GM21576 (cell line): Measurements from ENCODE around the gene DPP8.
"Not testable (repeated sequence)": the region's sequence is repeated elsewhere in the genome, so short reads cannot be mapped to it uniquely, and the experiment has no call there.

Source experiments
- ATAC-seq: cut with Tn5 transposase; IDR thresholded peaks from one replicate; pipeline ENCODE4 v1.9.1; 2021; ENCODE audit warnings: mild to moderate bottlenecking, moderate library complexity; ENCODE audit not compliant: unreplicated experiment

The DPP8 gene

DNA sequence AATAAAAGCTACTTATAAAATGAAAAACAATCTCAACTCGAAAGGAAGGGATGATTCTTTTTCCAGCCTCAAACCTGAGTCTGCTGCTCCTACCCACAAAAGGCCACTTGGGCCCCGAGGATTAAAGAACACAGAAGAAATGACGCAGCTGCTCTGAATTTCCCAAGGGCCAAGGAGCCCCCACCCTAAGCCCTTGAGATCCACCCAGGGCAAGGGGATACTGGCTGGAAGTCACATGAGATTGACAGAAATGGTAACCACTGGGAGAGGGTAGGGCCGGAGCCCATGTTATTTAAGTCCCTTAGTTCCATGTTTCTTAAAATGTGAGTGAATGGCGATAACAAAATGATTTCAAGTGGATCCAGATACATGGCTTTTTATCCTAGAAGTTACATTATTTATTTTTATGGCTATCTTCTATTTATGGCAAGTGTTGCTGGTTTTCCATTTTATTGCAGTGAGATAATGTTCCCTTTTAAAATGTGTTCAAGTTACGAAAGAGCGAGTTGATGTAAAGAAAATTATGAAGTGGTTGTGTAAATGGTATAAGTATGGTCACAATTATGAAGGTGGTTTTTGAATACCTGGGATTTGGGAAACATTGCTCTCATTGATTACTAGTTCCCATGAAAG lies 111.6 kb downstream of the DPP8 start:
- no peak for ATAC-seq

DNA sequence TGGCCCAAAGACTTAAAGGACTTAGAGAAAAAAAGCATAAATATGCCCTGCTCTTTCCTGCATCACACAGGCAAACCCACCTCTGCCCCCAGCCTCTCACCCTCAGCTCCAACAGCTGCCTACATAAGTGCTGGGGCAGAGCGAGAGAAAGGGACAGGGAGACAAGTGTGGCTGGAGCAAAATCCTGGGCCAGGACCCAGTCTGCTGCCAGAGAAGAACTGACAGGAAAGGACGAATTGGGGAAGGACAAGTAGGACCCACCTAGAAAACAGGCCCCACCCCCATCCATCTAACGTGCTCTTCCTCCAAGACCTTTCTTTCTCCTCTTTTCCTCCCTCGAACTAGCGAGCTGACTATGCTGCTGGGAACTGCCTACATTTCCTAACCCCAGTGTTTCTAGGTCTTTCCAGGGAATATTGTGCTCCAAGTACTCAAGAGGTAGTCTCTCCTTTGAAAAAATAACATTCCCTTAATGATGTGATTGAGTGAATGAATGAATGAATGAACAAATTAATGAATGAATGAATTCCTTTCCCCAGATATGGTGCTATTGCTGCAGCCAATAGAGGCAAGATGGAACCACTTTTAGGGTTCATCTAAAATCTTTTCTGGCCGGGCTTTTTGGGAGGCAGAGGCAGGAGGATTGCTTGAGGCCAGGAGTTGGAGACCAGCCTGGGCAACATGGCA lies 113.2 kb downstream of the DPP8 start:
- no peak for ATAC-seq

DNA sequence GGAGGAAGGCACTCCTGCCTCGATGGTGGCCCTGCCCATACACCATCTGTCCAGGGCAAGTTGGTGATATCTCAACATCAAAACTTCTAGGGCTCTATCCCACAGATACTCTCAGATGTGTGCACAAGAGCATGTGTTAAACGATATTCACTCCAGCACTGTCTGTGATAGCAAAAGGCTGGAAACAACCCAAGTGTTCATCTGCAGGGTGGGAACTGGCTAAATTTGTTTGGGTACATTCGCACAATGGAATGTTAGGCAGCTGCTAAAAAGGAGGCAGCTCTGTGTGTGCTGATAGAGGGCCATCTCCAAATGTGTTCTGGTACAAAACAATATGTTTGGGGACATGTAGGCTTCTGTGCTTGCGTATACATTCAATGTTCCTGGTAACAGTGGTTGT lies 114.5 kb downstream of the DPP8 start:
- no peak for ATAC-seq

DNA sequence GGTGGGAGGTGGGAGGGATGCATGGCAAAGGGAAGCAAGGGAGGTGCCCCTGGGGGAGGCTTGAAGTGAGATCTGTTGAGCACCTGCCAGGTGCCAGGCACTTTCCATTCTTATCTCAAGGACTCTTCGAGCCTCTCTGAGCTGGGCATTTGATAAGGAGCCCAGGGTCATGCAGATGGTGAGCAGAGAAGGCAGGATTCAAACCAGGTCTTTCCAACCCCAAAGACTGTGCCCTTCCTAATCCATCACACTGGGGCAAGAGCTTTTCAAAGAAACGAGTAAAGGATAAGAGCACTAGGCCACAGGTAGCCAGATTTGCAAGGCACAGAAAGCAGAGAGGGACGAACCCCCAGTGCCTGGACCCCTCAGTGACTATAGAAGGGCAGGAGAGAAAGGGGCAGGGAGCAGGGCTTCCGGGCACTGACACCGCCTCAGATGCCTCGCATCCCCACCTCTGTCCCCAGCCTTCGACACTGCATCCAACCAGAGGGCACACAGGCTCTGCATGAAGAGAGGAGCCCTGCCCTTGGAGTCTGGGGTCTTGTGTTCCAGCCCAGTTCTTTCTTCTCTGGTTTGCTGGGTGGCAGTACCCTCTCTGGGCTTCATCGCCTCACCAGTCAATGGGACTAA lies 115.8 kb downstream of the DPP8 start:
- no peak for ATAC-seq

DNA sequence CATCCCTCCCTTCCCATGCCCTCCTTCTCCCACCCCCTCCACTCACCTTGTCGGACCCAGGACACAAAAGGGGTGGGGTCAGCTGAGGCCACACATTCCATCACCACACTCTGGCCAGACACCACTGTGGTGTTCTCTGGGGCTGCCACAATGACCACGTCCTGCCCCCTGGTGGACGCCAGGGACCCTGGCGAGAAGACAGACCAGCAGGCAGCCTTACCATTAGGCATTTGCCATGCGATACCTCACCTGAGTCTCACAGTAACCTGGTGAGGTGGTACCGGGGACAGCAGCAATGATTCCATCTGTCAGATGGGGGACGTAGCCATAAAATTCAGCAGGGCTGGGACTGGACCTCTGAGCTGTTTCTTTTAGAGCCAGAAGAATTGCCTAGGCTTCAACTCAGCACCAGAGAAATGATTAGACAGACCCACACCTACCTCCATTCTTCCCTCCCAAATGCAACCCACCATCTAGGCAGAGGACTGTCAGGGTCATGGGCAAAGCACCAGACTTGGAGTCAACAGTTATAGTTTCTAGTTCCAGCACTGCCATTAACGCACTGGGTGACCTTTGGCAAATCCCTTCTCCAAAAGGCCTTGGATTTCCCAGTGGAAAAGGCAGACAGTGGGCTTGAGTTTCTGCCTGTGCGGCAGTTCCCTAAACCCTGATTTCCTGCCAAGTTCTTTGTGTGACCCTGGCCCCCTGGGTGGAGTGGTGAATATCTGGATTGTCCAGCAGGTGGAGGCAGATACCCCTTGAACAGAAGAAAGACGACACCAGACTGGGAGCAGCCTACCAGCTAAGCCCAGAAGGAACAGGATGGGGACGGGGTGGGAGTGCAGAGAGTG lies 116.5 kb downstream of the DPP8 start:
- ATAC-seq = no peak

DNA sequence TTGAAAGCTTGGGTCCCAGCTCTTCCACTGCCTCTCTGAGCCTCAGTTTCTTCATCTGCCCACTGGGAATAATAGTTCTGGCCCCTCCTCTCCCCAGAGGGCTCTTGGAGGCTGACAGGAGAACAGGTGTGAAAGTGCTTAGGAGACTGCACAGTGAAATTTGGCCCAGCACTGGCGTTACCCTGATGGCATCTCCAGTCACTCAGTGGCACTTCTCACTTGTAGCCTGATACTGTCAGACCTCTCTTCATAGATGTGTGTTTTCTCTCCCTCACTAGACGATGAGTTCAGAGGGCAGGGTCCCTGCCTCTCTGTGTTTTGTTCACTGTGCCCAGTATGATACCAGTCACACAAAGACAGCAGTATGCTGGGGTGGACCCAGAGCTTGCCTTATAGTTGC lies 117.5 kb downstream of the DPP8 start:
- no peak for ATAC-seq

DNA sequence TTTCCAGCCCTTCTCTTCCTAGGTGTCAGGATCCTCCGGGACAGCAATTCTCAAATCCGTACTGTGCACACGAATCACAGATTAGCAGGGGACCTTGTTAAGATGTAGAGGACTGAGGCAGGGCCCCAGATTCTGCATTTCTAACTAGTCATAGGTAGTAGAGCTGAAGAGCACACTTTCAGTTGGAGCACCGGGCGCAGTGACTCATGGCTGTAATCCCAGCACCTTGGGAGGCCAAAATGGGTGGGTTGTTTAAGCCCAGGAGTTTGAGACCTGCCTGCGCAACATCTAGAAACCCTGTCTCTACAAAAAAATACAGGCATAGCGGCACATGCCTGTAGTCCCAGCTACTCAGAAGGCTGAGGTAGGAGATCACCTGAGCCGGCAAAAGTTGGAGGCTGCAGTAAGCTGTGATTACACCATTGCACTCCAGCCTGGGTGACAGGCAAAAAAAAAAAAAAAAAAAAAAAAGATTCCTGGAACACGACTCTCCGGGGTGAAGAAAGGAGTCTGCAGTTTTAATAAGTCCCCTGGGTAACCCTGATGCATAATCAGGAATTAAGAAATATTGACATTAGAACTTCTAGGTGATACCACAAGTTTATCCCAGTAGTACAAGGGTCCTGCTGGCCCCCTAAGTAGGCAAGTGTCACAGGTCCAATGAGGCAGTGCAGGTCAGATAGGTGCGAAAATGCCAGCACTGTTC lies 118.3 kb downstream of the DPP8 start:
- ATAC-seq = no peak

DNA sequence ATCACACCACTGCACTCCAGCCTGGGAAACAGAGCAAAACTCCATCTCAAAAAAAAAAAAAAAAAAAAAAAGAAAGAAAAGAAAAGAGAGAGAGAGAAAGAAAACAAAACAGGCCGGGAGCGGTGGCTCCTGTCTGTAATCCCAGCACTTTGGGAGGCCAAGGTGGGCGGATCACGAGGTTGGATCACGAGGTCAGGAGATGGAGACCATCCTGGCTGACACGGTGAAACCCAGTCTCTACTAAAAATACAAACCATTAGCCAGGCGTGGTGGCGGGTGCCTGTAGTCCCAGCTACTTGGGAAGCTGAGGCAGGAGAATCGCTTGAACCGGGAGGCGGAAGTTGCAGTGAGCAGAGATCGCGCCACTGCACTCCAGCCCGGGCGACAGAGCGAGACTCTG lies 119.0 kb downstream of the DPP8 start:
- not testable (repeated sequence) for ATAC-seq

DNA sequence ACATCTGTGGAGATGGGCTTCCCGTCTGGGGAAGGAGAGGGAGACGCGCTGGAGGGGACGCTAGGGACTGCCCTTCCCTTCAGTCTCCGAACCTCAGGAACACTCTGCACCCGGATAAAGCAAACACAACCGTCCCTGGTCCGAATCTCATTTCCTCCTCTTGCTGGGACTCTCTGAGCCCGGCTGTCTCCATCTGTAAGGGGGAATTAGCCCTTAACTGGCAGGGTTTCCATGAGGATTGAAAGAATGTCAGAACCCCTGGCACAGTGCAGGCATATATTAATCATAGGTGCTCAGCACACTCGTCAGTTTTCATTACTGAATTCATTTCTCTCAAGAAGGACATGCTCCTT lies 120.5 kb downstream of the DPP8 start:
- no peak for ATAC-seq

DNA sequence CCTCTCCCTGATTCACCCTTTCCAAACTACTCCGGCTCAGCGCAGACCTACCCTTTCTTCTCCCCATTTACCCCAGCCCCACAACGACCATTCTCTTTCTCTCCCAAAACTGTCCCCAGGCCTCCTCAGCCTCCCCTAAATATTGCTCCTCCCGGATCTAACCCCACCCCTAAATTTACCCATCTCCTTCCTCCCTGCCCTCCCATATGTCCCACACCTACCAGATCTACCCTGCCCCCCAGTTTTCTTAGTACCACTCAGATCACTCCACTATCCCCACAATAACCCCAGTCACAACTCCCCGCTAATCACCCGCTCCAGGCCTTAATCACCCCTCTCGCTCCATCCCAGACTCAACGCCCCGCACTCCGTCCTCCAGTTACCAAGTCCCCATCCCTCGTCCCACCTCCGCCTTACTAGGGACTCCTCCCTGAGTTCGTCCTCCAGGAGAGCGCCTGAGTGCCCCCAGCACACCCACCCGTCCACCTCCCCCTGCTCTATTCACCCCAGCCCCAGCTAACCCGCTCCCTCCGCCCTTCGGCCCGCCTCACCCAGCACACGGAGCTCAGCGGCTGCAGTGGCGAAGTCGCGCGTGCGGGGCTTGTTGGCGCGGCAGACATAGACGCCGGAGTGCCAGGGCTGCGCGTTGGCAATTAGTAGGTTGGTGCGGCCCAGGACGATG lies 121.1 kb downstream of the DPP8 start:
- no peak for ATAC-seq

DNA sequence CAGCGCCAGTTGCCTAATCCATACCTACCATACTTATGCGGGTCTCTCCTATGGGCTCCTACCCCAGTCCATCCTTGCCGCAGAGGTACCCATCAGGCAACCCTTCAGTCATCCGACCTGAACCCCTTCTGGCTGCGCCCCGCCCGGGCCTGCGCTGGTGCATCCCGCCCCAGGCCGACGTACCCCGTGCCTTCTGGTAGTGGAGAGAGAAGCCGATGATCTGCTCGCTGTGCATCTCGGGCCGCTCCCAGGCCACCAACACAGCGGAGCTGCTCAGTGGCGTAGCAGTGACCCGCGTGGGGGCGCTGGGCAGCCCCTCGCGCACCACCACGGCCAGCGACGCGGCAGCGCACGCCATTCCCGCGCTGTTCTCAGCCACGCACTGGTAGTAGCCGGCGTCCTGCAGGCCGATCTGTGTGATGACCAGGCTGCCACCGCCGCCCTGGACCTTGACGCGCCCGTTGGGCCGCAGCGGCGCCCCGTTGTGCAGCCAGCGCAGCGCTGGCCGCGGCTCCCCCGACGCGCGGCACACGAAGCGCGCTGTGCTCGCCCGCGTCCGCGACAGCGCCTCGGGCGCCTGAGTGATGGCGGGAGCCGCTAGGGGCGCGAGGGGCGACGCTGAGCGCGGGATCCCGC lies 121.8 kb downstream of the DPP8 start:
- no peak for ATAC-seq

DNA sequence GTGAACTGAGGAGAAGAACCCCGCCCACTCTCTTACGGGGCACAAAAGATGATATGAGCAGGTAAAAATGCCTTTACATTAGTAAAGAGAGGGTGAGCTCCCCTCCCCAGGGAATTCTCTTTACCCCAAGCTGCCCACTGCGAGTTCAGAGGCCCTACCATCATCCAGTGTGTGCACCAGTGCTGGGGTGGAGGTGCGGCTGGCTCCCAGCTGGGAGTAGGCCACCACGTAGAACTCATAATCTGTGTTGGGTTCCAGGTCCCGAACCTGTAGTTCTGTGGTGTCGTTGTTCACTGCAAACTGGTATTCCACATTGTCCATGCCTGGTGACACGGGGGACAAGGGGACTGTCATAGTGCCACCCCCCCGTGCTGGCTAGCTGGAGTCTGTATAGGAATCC lies 122.6 kb downstream of the DPP8 start:
- ATAC-seq = no peak

DNA sequence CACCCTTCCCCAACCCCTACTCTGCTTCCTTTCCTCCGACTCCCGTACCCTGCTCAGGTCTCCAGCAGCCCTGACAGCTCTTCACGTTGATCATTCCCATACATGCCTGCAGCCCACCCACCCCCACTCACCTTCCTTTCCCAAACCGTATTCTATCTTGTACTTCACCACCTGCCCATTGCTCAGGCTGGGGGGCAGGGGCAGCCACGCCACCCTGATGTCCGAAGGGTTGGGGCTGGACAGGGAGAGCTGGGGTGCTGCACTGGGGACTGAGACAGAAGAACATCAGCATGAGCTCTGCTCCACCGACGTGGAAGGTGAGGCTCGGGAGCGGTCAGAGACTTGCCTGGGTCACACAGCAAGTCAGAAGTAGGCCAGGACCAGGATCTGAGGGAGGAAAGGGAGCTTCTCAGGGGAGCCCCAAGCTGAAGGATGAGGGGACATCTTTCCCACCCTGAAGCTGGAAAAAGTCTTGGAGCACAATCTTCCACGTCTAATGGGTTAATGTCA lies 123.2 kb downstream of the DPP8 start:
- ATAC-seq = no peak

DNA sequence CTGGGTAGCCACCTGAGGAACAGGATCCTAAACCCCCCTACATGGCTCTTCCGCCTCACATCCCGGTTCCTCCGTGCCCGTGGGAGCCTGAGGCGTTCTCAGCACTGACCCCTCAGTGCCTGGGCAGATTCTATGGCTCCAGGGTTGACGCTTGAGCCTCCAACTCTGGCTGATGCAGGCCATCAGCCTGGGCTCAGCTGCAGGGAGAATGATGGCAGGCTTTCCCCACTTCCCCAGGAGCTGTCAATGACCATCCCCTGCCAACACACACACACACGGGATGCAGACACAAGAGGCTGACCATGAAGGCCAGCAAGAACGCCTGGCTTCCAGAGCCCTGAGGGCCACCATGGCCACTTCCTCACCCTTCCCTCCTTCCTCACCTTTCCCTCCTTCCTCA lies 123.9 kb downstream of the DPP8 start:
- no peak for ATAC-seq

DNA sequence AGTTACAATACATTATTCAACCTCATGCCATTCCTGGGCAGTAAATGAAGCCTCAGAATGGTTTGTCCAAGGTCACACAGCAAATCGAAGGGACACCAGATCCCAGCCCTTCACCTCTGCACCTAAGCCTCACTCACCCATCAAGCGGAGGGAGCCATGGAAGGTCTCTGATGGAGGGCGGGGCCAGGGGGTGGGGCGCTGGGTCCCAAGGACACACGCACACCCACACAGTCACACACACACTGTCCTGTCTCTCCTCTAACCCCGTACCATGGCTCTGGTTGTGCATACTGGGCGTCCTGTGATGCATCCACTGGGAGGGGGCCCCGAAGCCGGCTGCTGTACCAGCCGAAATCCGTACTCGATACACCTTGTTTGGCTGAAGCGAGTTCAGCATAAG lies 124.4 kb downstream of the DPP8 start:
- no peak for ATAC-seq
